ENCODE measurements around the gene IRF7.

DNA sequence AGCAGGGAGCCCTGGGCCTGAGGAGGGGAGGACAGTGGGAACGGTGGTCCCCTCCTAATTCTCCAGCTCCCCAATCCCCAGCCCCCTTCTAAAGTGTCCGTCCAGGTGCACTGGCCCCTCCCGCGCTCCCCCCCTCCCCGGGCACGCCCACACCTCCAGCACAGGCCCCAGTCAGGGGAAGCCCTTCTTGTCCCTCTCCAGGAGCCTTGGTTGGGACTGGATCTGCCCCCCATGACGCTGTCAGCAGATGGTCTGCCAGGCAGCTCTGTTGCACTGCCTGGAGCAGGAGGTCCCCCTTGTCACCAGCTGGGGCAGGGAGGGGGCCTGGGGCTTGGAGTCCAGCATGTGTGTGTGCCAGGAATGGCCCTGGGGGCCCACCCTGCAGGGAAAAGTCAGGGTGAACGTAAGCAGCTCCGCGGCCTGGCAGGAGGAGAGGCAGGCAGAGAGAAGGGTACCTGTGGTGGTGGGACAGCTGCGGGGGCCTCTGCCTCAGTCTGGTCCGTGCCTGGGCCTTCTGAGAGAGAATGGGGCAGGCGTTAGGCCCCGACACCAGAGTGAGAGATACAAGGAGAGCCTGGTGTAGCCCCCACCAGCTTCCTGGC, 1.6 kb downstream of the IRF7 start:
- TF ChIP-seq, protein P1, sequence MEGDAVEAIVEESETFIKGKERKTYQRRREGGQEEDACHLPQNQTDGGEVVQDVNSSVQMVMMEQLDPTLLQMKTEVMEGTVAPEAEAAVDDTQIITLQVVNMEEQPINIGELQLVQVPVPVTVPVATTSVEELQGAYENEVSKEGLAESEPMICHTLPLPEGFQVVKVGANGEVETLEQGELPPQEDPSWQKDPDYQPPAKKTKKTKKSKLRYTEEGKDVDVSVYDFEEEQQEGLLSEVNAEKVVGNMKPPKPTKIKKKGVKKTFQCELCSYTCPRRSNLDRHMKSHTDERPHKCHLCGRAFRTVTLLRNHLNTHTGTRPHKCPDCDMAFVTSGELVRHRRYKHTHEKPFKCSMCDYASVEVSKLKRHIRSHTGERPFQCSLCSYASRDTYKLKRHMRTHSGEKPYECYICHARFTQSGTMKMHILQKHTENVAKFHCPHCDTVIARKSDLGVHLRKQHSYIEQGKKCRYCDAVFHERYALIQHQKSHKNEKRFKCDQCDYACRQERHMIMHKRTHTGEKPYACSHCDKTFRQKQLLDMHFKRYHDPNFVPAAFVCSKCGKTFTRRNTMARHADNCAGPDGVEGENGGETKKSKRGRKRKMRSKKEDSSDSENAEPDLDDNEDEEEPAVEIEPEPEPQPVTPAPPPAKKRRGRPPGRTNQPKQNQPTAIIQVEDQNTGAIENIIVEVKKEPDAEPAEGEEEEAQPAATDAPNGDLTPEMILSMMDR (IDR thresholded peaks at IDR 0.05; ENCODE audit: low read length) = no peak
- TF ChIP-seq EZH2 (optimal IDR thresholded peaks at IDR 0.05; ENCODE audit: low read depth, low read length) = no peak
- no peak for TF ChIP-seq EZH2phosphoT487 (IDR thresholded peaks at IDR 0.05; ENCODE audit: low read length)
